ENCODE measurements around the gene ALAS1. TPM values are rescaled to one million over a fixed set of nuclear protein-coding genes. Genes with fewer than 3 reads are reported as not detected.

The ALAS1 gene
- total and polyA plus RNA-seq, 2 of the 13 experiments (the other 11 are each of a cell fraction or from before 2014, with no cell fraction given), result 36.0 to 43.2 TPM

GRCh38 chr3:52210037-52210436, 12.1 kb downstream of the ALAS1 start (continued):
- TF ChIP-seq AFF4 (CRISPR knock-in tag; IDR thresholded peaks at IDR 0.05) (no peak), ZNF816 (CRISPR knock-in tag; IDR thresholded peaks at IDR 0.05; ENCODE audit: borderline replicate concordance) (no peak), ZNF749 (CRISPR knock-in tag; IDR thresholded peaks at IDR 0.05; ENCODE audit: borderline replicate concordance) (no peak), HNRNPLL (IDR thresholded peaks at IDR 0.05; ENCODE audit: low read depth, low read length, poor library complexity, severe bottlenecking) (no peak), PCBP1 (IDR thresholded peaks at IDR 0.05; ENCODE audit: borderline replicate concordance, low read depth, low read length) (no peak)

DNA sequence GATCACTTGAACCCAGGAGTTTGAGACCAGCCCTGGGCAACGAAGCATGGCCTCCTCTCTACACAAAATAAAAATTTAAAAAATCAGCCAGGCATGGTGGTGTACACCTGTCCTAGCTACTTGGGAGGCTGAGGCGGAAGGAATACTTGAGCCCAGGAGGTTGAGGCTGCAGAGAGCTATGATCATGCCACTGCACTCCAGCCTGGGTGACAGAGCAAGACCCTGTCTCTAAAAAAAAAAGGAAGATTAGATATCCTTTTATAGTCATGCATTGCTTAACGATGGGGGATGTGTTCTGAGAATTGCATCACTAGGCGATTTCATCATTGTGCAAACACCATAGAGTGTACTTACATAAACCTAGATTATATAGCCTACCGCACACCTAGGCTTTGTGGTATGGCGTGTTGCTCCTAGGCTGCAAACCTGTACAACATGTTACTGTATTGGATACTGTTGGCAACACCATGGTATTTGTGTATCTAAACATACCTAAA, 12.6 kb downstream of the ALAS1 start:
- WGBS (ENCODE audit: low lambda C conversion rate), result 25% methylated on average over 6 of the region's 6 CpGs
- peak; percentile 85 for FAIRE-seq
- BruUV-seq (replicated peaks), result no TSS peak
- no peaks in the 10 kb centered on the region for H3K27me3 ChIP-seq (ENCODE audit: control insufficient read depth in 1 of 2, insufficient read depth in 2 of 2, low read length in 2 of 2)
- intact Hi-C loops (cut with micrococcal nuclease; ENCODE audit: unreplicated experiment) (loop anchor here (1.0 to 2.0 kb wide), 2 partner anchors 12 to 56 kb away; partner anchors contain the start of genes ALAS1 and POC1A), in situ Hi-C loops (cut with HindIII; ENCODE audit: extremely low pct_ligation_motif_present, low pct_unique_long_range_greater_than_20kb) (no loop called here)
- peaks cover 22 to 76% of the 10 kb centered on the region in 2 experiments for H3K36me3 ChIP-seq (replicated peaks in 1 of 2; ENCODE audit: control insufficient read depth in 1 of 2, insufficient read depth in 2 of 2, low read length in 2 of 2)
- no peak overlapping the region for H2AFZ ChIP-seq (ENCODE audit: low read length)
- H3K4me2 ChIP-seq (ENCODE audit: low read depth, low read length), result no peak overlapping the region
- peak; percentile 96 for DNase-seq (ENCODE audit: low spot score)
- ATAC-seq, result peak; percentile 85
- H3K27ac ChIP-seq (ENCODE audit: extremely low read length, insufficient read depth, low read length), result peak overlapping the region; percentile 77
- H3K9me3 ChIP-seq (ENCODE audit: low read length), result no peaks in the 10 kb centered on the region
- no peak overlapping the region for H3K4me3 ChIP-seq (replicated peaks in 1 of 3; ENCODE audit: insufficient read depth in 1 of 3, low read depth in 2 of 3, low read length in 3 of 3)
- ChIA-PET POLR2A (interaction anchor here (0.7 to 1.5 kb wide), 7 partner anchors 9 to 79 kb away, joined by 3 to 7 read pairs (median 3); partner anchors contain the start of gene POC1A), CTCF (ENCODE audit: low intra/inter-chr PET ratio, low total read pairs) (no interaction called here)
- H3K79me2 ChIP-seq (ENCODE audit: insufficient read depth, low read length), result no peaks in the 10 kb centered on the region
- no peaks in the 10 kb centered on the region for H4K20me1 ChIP-seq (ENCODE audit: insufficient read depth, low read length)
- H3K9ac ChIP-seq (ENCODE audit: insufficient read depth, low read depth, low read length), result peak overlapping the region; percentile 50
- peaks cover 49% of the 10 kb centered on the region for H3K4me1 ChIP-seq (ENCODE audit: insufficient read depth, low read length)
- peak; percentile 83 for TF ChIP-seq SOX13 (IDR thresholded peaks at IDR 0.05)
- peak in 1 of 2 experiments; percentile 91; a peak in 2 of 4 replicates for TF ChIP-seq SOX13 (CRISPR knock-in tag; conservative IDR thresholded peaks at IDR 0.05 in 1 of 2, IDR thresholded peaks at IDR 0.05 in 1 of 2)
- no peak for TF ChIP-seq KAT2B (IDR thresholded peaks at IDR 0.05; ENCODE audit: borderline replicate concordance, low read depth, low read length)
- peak; percentile 73 for TF ChIP-seq FOXA1 (IDR thresholded peaks at IDR 0.05)
- peak; percentile 98 for TF ChIP-seq FOXA1 (CRISPR knock-in tag; IDR thresholded peaks at IDR 0.05)
- peak; percentile 80 for TF ChIP-seq HNF4A (CRISPR knock-in tag; IDR thresholded peaks at IDR 0.05)
- peak; percentile 81; the same call in 1 of the 2 replicates for TF ChIP-seq ZNF703 (CRISPR knock-in tag; IDR thresholded peaks at IDR 0.05; ENCODE audit: borderline replicate concordance)
- TF ChIP-seq TFDP2 (CRISPR knock-in tag; IDR thresholded peaks at IDR 0.05), result no peak
- no peak for TF ChIP-seq SOX6 (IDR thresholded peaks at IDR 0.05)
- TF ChIP-seq SOX6 (CRISPR knock-in tag; IDR thresholded peaks at IDR 0.05), result peak; percentile 92
- peak; percentile 95 for TF ChIP-seq NCOA2 (CRISPR knock-in tag; IDR thresholded peaks at IDR 0.05)

Data from HepG2 (cell line).